ENCODE measurements around the gene MIPEP.

- TF ChIP-seq EP300 (IDR thresholded peaks at IDR 0.05; ENCODE audit: borderline replicate concordance) (no peak), REST (IDR thresholded peaks at IDR 0.05; ENCODE audit: low read depth) (no peak), FOXM1 (IDR thresholded peaks at IDR 0.05; ENCODE audit: borderline replicate concordance, low read depth) (no peak), CEBPB (IDR thresholded peaks at IDR 0.05) (no peak), YY1 (IDR thresholded peaks at IDR 0.05; ENCODE audit: low read depth) (no peak), TAF1 (IDR thresholded peaks at IDR 0.05; ENCODE audit: low read depth) (no peak), NFIC (IDR thresholded peaks at IDR 0.05) (no peak), CREB1 (IDR thresholded peaks at IDR 0.05; ENCODE audit: low read depth) (no peak), EGR1 (IDR thresholded peaks at IDR 0.05) (no peak), USF1 (IDR thresholded peaks at IDR 0.05) (no peak), RAD21 (IDR thresholded peaks at IDR 0.05; ENCODE audit: low read depth) (no peak), TEAD4 (IDR thresholded peaks at IDR 0.05) (no peak), MAX (IDR thresholded peaks at IDR 0.05) (no peak)
These were observed 111.1 kb downstream of the MIPEP start for GRCh38 chr13:23778002-23778652.
